ENCODE results near the gene ZP1.

The ZP1 gene

DNA sequence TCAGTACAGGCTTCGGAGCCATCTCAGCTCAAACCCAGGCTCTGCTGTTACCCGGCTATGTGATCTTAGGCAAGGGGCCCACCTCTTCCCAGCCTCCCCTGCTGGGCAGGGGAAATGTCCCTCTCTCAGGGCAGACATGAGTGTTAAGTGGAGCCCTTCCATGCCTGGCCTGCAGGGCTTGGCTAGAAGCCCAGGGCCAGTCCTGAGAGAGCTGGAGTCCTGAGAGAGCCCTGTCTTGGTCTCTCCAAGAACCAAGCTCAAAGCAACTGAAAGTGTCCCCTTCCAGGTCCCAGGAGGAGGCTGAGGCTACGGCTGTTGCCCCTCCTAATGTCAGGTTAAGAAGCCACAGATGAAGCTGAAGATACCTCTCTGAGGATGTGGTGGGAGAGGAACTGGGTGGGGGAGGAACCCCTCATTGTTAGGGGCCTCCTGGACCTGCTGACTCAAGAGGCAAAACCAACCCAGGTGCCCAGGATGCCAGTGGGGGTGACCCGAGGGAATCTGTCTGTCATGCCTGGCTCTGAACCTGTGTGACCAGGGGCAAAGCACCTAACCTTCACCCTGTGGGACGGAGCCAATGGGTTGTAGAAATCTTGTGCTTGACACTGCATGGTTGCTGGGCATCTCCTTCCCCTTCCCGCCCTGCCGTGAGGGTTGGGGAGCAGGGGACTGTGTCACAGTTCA lies 4.2 kb downstream of the ZP1 start:
- DNase-seq, result no peak
- intact Hi-C loops (cut with DNase I), result no loop called here

DNA sequence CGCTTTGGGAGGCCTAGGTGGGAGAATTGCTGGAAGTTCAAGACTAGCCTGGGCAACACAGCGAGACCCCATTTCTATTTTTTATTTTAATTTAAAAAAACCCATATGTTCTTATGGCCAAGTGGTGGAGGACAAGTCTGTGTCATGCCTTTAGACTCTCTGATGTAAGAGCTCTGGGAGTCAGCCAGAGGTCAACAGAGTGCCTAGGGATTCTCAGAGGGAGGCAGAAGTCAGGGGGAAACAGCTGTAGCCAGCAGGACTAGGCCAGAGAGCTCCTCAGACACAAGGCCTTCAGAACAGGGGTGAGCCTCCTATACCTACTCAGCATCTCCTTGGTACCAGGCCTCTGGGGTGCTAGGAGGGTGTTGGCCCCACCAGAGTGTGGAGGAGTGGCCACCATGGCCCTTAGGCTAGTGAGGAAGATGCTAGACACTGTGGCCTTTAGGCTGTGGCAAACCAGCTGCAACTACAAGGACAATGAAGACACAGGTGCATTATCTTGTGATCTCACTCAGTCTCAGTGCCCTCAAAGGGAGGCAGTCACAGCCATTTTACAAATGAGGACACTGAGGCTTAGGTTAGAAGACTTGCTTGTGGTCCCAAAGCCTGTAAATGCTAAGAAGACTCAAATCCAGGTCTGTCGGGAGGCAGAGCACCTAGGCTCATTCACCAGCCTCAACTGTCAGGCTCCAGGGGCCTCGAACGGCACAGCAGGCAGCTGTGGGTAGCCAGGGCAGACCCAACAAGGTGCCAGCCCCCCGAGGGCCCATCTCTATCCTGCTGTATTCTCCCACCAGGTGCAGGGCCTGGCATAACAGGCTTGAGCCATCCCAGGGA lies 5.0 kb downstream of the ZP1 start:
- peak in 2 of 42 donors; percentile 6 to 35 for DNase-seq
- intact Hi-C loops (cut with DNase I), result no loop called here

DNA sequence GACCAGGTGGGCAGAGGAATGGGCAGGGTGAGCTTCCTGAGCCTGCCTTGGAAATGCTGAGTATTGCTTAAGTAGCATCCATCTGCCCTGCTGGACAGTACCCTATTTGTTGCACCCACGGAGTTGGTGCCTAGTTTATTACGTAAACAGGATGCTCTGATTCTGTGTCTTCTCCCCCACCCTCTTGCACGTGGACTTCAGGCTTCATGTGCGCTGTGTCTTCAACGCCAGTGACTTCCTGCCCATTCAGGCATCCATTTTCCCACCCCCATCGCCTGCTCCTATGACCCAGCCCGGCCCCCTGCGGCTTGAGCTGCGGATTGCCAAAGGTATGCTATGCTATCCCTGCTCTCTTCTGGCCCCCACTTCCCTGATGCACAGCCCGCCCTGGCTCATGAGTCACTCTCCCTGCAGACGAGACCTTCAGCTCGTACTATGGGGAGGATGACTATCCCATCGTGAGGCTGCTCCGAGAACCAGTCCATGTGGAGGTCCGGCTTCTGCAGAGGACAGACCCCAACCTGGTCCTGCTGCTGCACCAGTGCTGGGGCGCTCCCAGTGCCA lies 5.7 kb downstream of the ZP1 start:
- DNase-seq, result peak in 39 of 42 donors; percentile 9 to 83 (median 49)
- intact Hi-C loops (cut with DNase I), result no loop called here

DNA sequence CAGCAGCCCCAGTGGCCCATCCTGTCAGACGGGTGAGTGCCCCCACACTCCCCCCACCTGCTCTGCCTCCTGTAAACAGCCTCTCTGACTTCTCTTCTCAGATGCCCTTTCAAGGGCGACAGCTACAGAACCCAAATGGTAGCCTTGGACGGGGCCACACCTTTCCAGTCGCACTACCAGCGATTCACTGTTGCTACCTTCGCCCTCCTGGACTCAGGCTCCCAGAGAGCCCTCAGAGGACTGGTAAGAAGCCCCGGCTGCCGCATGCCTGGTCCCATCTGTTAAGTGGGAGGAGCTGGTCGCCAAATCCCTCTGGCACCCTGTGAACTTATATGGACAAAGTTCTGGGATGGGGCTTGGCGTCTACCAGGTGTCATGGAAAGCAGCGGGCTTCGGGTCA lies 6.2 kb downstream of the ZP1 start:
- peak in 1 of 42 donors; percentile 4 for DNase-seq
- intact Hi-C loops (cut with DNase I), result no loop called here

DNA sequence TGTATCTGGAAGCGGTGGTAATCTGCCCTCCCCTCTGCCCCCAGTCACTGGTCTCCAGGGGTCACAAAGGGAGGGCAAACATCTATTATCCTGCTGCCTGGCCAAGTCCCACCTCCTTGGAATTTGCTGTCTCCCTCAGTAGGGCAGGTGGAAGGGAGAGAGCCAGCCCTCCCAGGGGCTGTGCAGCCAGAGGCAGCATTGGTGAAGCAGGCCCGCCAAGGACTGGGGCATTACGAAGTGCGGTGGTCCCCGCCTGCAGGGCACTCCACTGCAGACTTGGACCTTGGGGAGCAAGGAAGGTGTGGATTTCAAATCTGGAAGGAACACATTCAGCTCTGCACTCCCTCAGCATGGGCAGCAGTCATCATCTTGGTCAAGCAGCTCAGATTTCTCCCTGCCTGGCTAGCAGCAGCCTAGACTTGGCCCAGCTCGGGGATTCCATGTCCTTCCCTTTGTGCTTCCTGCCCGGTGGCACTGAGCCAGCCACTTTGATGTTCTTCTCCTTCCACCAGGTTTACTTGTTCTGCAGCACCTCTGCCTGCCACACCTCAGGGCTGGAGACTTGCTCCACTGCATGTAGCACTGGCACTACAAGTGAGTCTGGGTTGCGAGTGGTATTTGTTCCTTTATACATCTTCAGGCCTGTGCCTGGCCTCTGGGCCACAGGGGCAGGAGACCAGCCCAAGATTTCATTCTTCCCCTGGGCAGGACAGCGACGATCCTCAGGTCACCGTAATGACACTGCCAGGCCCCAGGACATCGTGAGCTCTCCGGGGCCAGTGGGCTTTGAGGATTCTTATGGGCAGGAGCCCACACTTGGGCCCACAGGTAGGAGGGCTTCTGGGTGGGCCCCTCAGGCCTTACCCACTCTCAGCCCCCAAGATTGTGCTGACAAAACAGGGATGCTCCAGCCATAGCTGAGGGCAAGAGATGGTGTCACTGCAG lies 7.4 kb downstream of the ZP1 start:
- intact Hi-C loops (cut with DNase I), result no loop called here
- peak in 1 of 42 donors; percentile 6 for DNase-seq

DNA sequence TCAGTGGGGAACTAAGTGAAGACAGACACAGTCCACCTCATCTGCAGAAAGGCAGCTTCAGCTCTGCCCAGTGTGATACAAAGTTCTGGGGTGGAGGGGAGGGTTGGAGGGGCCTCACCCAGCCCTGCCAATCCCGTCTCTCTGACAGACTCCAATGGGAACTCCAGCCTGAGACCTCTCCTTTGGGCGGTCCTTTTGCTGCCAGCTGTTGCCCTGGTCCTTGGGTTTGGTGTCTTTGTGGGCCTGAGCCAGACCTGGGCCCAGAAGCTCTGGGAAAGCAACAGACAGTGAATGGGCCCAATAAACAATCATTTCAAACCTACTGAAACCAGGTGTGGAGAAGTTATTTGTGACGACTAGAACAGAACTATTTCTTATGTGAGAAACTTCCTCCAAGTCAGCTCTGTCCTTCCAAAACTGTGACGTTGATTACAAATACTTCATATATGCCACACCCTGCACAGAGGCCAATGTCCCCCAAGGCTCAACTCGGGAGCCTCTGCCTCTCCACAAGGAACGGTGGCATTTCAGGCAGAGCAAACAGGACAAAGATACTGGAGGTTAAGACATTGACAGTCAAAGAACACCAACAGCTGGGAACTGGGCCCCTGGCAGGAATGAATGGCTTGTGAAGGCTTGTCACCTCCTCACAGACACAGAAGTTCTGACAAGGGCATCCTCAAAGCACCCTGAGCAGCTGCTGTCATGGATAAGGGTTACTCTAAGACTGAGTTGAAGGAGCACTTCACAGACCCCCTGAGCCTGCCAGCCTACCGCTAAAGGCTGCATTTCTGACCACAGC lies 8.2 kb downstream of the ZP1 start:
- intact Hi-C loops (cut with DNase I), result no loop called here
- DNase-seq, result no peak

DNA sequence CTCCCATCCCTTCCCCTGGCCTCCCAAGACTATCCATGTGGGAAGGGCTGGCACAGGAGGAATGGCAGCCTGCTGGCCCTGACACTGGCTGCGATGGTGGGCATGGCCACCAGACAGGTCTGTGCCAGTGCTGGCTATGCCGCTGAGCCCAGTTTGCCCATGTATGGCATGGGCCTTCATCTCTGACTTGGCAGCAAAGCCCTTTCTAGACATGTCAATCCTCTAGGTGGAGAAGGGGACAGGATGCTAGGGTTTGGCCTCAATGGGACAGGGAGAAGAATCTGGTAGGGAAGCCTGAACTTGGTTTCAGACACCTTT lies 8.8 kb downstream of the ZP1 start:
- intact Hi-C loops (cut with DNase I), result no loop called here
- DNase-seq, result no peak

DNA sequence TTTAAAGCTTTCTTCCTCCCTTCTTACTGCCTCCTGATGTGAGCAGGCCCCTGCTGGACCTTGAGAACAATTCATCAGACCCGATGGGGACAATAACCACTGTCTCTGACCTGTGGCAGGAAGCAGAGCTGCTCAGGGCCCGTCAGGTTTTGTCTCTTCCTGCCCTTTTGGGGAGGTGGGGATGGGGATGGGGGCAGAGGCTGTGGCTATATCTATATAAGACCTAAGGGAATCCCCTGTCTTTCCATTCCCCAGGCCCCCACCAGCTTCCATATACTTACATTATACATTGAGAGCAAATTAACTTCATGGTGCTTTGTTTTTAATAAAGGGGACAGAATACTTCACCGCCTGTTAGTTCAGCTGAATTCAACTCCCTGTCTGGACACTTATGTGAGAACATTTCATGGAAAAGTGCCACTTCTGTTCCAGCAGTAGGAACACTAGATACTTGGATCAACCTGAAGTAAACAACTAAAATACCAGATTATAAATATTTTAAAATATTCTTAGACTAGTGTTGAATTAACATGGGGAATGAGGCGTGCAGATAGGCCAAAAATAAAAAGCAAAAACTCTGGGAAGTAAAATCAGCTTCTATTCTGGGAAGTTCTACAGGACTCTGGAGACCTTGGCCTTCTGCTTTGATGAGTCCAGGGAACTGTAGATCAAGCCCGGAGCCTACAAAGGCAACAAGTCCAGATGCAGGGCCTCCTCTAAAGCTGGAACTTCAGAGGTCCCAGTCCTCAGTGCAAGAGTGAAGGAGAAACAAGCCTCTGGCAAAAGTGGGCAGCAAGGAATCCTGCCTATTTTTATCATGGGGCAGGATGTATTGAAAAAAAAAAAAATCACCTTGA lies 11.1 kb downstream of the ZP1 start:
- no peak for DNase-seq
- intact Hi-C loops (cut with DNase I), result no loop called here

DNA sequence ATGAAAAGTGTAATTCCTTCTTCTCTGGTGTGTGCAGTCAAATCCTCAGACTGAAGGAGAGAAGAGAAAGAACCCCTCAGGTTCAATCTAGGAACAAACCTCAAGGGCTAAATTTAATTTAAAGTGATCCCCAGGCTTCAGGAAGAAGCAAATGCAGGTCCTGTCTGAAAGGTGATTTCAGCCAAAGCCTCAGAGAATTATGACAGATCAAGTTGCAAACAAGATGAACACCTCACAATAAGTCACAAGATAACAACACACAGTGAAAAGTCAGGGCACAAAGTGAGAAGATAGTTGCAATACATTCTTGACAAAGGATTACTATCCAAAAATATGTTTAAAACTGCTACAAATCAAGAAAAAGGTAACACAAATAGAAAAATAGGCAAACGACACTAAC lies 11.8 kb downstream of the ZP1 start:
- intact Hi-C loops (cut with DNase I), result no loop called here

DNA sequence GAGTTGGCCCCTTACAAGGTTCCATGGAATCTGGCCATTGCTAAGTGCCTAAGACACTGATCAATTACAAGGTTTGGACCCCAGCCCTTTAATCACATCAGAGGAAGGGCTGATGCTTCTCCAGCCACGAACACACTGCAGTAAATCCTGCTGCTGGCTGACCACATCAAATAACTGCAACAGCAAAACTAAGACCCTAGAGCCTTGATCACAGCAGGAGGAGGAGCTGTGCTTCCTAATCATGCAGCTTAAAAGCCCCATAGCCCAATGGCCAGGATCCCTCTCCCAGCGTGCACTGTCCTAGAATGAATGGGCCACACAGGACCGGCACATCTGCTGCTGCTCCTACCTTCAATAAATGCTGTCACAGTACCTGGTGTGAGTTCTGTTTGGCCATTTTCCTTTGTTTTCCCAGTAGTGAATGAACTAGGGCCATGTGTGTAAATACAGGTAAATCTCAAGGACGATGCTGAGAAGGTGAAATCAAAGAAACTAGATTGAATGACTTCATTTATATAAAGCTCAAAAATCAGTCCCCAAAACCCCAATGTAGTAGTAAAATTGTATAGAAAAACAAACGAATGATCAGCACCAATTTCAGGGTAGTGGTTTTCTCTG lies 12.7 kb downstream of the ZP1 start:
- DNase-seq, result no peak
- intact Hi-C loops (cut with DNase I), result no loop called here

More for the DNA sequence above, 11.8 kb downstream of the ZP1 start:
- DNase-seq, result no peak

DNA sequence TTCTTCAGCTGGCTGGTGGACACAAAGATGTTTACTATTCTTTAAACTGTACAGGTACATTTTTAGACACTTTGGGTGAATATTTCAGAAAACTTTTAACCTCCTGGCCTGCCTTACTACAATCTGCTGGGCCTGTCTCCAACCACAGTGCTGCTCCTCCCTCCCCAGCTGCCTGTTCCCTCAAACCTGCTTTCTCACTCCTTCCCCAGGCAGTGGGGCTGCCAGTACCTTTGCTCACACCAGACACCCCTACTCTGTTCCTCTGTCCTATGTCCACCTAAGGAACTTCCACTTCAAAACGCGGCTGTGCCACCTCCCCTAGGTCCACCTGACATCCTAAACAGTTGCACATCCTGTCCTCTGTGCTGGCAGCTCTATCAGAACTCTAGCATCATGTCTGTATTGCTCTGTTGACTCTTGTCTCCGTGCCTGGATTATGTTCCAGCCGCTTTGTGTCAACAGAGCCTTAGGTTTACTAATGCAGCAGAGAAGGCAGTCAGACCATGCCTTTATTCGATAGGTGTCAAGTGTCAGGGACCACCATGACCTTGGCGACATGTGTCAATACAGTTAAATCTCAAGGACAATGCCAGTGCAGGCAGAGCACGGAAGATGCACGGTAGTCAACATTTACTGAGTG lies 13.4 kb downstream of the ZP1 start:
- intact Hi-C loops (cut with DNase I), result no loop called here
- no peak for DNase-seq

DNA sequence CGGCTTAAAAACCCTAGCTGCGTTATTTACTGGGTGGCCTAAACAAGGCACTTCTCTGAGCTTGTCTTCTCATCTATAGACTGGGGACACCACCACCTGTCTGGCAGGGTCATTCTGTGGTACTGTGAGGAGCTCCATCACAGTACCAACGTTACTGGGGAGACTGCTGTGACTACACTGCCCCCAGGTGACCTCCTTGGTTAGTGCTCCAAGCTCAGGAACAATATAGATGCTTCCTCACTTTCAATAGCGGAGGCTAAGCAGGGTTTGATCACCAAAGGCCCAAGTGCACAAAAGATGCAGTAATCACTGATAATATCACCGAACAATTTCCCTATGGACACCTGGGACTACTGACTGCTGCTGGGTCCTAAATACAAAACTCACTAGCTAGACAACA lies 20.2 kb downstream of the ZP1 start:
- peak in 29 of 42 donors; percentile 21 to 71 (median 45) for DNase-seq
- intact Hi-C loops (cut with DNase I), result no loop called here

DNA sequence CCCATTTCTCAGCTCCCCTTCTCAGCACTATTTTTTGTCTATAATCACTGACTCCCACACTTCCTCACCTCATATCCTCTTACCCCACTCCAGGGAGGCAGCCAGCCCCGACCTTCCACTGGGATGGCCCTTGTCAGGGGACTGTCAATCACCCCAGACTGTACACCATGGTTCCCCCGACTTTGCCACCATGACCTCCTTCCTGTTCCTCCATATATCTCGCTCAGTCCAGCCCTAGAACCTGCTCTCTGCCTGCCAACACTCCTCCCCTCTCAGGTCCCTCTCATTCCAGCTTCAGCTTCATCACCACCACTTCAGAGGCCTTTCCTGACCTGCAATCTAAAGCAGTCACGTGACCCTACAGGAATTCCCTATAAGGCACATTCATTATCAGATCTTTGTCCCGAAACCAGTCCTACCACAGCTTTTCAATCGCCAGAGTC lies 22.5 kb downstream of the ZP1 start:
- DNase-seq, result no peak
- intact Hi-C loops (cut with DNase I), result no loop called here

DNA sequence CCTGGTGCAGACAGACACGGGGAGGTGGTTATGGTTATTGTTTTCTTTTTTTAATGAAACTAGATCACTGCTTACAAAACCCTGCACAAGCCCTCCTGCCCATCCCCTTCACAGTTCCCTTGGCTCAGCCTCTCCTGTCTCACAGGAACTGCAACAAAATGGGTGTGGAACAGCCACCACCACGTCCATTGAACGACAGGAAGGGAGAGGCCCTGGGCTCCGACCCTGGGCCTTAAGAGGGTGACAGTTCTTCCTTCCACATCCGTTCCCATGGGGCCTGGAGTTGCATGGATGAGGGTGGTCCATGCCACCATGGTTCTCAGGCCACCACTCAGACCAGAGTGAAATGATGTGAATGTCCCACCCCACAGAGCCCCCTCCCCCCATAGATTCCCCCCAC lies 23.4 kb downstream of the ZP1 start:
- intact Hi-C loops (cut with DNase I), result no loop called here
- no peak for DNase-seq

DNA sequence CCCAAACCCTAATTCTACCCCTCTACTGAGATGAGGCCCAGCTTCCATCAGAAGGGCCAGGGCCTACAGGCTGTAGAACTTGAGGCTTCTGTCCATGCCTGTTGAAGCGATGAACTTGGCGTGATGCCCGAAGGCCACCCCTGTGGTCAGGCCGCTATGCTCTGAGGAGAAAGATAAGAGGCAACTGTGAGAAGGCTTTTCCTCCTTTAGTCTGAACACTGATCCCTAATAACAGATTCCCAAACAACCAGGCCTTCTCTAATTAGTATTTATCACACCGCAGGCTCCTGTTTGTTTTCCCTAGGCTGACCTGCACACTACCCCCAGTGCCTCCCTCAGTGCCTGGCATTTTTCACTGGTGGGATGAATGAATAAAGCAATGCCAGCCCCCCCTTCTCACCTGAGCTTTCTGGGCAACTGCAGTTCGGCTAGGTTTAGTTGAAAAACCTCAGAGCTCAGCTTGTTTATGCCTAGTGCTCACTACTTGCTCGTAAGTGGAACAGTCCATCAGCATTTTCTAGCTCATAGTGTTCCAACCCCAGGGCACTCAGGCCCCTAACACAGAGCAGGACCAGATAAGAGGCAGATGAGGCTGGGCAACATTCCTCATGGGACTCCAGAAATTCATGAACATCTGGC lies 23.9 kb downstream of the ZP1 start:
- intact Hi-C loops (cut with DNase I), result no loop called here
- no peak for DNase-seq

DNA sequence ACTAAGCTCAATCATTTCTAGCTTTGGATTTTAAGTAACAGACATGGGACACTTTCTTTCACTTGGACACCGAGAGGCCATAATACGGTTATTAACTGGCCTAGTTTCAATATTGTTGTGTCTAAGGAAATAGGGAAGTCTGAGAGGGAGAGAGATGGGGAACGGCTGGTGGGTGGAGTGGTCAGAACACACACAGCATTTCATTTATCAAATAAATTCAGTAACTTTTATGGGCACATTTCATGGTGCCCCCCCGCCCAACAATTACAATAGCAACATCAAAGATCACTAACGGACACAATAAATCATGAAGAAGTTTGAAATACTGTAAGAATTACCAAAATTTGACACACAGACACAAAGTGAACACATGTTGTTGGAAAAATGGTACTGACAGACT lies 28.3 kb downstream of the ZP1 start:
- intact Hi-C loops (cut with DNase I), result no loop called here
- DNase-seq, result no peak
